ENCODE data around the gene NTRK1.
A peak's percentile ranks its signal among the peaks of the same experiment; 100 is the strongest.

Gene NTRK1

DNA sequence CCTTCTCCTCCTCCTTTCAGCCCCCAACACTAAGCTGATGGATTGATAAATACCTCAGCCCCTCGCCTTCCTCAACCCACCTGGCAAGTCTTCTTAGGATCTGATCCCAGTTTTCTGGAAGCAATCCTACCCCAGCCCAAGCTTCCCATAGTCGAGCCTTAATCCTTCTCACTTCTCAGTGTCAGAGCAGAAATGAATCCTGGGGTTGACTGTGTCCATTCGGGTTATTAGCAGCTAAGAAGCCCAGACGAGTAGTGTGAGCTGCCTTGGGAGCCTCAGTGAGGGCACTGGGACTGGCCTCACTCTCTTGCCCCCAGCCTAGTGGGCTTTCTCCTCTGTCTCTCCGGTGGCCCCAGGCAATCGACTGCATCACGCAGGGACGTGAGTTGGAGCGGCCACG lies 20.4 kb downstream of the NTRK1 start:
- no peak for DNase-seq (ENCODE audit: low read depth)

DNA sequence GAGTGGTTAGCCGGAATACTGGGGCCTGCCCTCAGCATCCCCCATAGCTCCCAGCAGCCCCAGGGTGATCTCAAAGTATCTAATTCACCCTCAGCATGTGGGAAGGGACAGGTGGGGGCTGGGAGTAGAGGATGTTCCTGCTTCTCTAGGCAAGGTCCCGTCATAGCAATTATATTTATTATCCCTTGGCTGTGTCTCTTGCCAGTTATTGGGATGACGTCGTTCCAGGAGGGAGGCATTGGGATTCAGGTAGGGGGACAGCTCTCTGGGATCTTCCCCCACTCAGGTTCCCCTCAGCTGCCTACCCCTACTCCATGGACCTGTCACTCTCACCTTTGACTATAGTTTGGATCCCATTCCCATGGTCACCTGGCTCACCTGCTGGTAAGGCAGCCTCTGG lies 21.0 kb downstream of the NTRK1 start:
- no peak for DNase-seq (ENCODE audit: low read depth)

DNA sequence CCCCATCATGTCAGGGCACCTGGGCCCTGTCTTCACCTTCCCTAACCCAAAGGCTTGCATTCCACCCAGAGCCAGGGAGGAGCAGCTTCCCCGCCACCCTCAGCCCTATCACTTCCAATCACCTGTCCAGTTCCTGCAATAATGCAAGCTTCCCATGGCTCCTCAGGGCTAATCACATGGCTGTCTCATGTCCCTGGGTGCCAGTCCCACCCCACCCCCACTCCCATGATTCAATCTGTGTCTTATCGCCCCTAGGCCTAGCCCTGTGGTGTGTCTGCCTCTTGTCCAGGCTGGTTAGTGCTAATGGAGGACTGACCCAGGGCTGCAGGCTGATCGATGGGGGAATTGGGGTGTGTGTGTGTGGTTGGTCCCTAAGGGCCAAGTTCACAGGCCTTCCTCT lies 21.9 kb downstream of the NTRK1 start:
- DNase-seq (ENCODE audit: low read depth) = no peak

DNA sequence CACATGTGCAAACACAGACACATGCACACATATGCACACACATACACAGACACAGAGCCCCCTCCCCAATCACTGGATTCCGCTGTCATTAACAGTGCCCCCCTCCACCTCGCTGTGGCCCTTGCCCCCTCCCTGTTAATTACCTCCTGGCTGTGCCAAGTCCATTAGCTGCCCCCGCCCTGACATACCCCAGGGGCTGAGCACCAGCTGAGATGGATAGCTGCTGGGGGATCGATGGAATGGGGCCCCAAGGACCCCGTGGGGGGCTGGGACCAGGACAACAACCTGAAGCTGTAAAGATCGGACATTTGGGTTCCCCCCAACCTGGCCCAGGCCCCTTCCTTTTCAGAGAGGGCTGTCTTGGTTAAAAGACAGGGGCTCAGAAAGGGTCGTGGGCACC lies 23.3 kb downstream of the NTRK1 start:
- no peak for DNase-seq (ENCODE audit: low read depth)

DNA sequence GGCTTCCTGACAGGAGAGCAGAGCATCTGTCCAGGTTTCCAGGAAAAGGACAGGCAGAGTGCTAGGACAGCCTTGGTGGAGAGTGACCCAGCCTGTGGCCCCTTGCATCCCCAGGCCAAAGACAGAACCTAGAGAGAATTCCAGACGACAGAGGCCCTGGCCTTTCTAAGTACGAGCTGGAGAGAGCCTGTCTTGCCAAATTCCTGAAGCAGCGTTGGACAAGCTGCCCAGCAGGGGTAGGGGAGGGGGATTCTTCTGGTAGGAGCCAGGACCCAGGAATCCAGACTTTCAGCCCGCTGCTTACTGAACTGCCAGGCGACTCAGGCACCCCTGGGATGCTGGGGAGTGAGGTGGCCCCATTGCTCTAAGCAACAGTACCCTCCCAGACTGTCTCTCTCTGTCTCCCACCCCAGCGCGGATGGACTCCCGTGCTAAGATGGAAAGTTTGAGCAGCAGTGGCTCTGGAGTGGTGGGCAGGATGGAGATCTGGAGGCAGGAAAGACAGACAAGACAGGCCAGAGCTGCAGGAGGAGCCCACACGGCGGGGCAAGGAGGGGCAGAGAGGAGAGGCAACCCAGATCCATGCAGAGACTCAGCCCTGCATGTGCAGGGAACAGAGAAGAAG lies 24.0 kb downstream of the NTRK1 start:
- DNase-seq (ENCODE audit: low read depth) = no peak

DNA sequence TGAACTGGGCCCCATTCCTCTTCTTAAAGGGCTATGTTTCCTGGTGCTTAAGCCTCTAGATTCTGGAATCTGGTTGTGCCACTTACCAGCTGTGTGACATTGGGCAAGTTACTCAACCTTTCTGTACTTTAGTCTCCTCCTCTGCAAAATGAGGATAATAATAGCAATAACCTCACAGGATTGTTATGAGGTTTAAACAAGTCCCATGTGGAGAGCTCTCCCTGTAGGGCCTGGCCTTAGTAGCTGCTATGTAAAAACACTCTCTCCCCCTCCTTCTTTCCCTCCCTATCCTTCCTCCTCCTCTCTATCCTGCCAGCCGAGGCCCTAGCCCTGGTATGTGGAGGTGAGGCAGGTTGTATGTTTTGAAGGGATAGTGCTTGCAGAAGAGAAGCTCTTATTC lies 24.6 kb downstream of the NTRK1 start:
- DNase-seq (ENCODE audit: low read depth) = no peak

DNA sequence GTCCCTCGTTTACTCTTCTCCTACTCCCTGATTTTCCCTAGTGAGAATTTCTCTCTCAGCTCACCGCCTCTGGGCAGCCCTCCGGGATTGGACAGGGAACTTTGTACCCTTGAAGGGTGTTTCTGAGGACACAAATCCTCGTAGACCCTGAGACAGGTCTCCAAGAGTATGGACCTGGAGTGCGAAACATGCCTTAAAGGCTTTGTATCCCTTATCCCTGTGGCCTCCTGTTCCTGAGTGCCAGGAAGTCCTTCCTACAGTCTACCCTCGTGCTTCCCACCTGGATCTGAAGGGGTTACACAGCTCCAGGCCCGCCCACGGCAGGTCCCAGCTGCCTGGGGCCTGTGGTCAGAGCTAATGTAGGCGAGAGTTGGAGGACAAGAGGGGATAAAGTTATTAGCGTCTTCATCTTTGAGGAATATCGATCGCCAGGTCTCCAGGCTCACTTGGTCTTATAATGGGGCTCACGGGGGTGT lies 25.3 kb downstream of the NTRK1 start:
- no peak for DNase-seq (ENCODE audit: low read depth)

DNA sequence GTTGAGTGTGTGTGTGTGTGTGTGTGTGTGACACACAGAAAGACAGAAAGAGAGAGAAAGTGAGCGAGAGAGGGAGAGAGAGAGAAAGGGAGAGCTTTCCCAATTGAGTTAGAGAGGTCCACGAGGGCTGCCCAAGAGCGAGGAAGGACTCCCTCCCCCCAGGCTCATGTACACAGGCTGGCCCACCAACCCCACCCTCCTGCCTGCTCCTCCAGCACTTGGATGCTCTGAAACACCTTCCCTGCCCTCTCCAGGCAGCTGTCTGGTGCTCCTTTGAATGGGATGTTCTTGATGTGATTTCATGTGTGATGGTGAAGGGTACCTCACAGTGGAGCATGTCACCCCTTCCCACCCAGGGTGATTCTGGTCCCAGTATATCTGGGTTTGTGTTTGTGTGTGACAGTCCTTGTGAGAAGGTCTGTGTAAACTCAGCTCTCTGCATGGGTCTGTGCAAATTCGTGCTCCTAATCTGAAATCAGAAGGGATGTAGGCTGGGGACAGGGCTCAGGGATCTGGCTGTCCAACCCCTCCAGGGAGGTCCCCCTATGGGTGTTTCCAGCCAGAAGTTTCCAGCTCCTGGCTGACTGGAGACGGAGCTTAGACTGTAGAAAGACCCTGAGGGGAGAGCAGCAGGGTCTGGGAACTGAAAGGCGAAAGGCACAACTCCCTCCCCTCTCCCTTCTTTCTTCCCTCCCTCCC lies 26.1 kb downstream of the NTRK1 start:
- DNase-seq (ENCODE audit: low read depth) = no peak

DNA sequence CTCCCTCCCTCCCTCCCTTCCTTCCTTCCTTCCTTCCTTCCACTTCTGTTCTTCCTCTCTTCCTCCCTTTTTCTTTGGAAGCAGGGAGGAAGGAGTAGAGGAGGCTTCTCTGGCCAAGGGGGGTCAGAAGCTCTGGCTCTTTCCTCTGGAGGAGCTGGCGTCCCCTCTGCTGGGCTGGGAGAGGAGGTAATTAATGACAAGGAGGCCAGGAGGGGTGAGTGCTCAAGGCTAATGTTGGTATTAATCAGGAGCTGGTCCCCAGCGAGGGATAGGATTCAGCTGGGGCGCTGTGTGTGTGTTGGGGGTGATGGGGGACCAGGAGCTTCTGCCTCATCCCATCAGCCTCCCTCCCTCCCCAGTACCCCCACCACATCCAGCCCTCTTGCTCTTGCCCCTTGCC lies 26.7 kb downstream of the NTRK1 start:
- DNase-seq (ENCODE audit: low read depth) = no peak

DNA sequence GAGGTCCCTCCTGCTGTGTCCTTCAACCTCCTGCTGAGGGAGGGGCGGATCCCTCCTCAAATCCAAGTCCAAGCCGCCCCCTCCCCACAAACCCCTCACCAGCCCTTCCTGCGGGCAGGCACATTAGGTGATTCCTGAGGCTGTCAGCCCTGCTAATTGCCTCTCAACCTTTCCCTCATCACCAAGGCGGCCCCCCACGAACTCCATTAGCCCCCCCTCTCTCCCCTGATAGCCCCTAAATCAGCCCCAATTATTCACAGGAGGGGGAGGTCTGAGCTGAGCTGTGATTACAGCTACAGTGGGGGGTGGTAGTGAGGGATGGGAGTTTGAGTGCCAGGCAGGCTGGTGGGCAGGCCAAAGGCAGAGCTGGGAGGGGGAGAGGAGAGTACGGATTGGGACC lies 27.1 kb downstream of the NTRK1 start:
- DNase-seq (ENCODE audit: low read depth) = no peak

DNA sequence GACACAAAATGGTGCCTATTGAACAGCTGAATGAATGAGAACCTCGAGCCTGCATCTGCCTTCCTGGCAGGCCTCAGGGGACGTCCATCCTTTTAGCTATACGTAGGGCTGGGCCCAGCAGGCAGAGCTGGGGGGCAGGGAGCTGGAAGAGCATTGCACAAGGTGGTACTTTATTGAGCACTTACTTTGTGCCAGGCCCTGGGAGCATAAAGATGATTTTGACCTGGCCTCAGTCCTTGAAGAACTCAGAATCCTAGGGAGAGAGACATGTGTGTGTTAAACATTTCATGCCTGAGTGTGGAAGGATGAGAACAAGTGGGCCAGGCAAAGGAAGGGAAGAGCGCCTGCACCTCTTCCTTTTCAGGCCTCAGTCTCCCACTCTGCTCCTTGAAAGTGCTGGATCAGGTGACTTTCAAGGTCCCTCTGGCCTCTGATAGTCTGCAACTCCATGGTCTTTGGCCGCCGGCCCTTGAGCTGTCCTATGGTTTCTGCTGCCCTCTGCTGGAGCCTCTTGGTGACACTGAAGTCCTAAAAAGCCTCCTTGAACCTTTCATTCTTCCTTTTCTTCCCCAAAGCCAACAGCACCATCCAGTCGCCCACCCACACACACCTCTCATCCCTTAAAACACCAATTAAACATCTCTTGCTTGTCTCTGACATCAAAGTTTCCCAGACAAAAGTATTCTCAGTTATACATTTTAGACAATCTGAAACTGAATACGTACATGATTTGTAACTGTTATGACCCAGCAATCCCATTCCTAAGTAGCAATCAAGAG lies 29.3 kb downstream of the NTRK1 start:
- DNase-seq (ENCODE audit: low read depth) = peak; percentile 36

DNA sequence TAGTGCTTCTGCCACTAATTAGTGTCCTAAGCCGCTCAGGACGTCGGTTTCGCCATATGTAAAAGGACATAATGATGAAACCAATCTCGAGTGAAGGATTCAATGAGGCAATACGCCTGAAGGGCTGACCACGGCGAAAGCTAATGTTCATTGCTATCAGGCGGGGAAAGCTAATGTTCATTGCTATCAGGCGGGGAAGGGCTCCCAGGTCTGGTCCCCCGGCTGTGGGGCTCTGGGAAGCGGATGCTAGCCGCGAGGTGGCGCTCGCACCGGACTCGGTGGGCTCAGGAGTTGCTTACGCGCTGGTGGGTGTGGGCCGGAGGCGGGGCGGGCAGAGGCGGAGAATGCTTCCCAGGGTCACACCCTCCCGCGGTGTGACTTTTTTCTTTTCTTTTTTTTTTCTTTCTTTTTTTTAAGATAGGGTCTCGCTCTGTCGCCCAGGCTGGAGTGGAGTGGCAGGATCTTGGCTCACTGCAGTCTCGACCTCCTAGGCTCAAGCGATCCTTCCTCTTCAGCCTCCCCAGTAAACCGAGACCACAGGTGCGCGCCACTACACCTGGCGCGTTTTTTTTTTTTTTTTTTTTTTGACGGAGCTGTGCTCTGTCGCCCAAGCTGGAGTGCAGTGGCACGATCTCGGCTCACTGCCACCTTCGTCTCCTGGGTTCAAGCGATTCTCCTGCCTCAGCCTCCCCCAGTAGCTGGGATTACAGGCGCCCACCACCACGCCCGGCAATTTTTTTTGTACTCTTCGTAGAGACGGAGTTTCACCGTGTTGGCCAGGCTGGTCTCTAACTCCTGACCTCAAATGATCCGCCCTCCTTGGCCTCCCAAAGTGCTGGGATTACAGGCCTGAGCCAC lies 31.8 kb downstream of the NTRK1 start:
- DNase-seq (ENCODE audit: low read depth) = peak; percentile 81

DNA sequence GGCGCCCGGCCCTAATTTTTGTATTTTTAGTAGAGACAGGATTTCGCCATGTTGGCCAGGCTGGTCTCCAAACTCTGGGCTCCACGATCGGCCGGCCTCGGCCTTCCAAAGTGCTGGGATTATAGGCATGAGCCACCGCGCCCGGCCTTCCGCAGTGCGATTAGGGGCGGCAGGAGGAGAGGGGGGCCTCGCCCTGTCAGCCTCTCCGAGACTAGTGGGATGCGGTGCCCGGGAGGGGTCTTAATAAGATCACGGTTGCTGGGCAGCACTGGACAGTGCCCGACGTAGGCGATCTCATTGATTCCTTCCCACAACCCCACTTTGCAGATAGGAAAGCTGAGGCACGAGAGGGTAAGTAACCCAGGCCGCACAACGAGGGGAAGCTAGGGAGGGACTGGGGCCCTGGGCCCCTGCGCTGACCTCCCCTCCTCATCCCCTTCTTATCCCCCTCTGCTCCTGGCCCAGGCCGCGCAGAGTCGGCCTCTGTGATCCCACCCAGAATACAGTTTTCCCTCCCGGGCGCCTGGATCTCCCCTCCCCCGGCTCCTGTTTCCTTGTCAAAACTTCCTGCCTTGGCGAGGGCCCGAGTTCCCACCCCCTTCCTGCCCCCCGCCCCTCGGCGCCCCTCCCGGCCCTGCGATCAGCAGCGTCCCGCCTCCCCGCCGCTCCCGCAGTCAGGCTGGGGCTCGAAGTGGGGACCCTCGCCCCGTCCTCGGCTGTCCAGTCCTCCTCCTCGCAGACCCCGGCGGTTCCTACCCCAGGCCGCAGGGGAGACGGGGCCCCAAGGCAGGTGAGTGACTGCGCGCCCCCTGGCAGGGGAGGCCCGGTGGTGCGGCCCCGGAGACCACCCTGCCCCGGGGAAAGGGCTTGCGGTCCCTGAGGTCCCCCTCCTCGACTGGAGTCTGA lies 32.6 kb downstream of the NTRK1 start, which contains the start of gene PEAR1:
PEAR1 (plus strand) TSS at position 671 of the 906 bp plus-strand sequence. CDS start 10,209 bp downstream, outside the sequence.
- DNase-seq (ENCODE audit: low read depth) = no peak

DNA sequence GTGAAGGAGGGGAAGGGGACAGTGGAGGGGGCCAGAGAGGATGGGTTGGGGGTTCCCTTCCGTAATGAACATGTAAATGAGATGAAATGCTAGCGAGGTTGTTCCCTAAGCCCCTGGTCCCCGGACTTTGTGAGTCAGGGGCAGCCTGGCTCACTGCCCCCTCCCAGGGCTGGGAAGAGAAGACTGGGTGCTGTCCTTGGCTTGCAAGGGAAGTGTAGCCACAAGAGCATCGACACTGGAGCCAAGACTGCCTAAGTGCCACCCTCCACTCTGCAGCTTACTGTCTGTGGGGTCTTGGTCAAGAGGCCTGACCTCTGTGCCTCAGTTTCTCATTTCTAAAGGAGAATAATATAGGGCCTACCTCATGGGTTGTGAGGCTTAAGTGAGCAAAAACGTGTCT lies 33.3 kb downstream of the NTRK1 start:
- DNase-seq (ENCODE audit: low read depth) = no peak

DNA sequence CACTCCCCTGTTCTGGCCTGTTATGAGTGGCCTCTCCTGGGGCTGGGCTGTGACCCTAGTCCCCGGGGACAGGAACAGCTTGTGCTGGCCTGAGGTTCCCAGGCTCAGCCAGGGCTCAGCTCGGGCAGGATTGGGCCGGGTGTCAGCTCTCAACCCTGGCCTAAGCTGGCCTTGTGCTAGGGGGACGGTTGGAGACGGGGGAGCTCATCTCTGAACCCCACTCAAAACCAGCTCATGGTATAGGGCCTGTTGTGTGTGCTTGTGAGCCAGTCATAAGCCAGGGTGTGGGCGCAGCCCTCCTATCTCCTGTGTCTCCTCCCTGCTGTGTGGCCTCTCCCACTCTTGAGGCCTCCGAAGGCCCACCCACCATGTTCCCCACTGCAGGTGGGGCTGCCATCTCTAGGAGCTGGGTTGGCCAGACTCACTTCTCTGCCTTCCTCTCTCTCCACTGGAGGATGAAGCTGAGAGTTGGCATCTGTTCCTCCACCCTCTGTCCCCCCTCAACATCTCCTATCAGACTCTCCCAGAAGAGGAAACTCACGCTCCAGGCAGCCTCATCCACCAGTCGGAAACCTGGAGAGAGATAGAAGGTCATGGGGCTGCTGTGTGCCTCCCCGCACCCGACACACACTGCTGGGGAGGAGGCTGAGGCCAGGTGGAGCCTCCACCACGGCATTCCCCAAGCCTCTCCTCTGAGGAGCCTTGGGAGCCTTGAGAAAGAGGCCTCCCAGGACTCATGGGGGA lies 34.2 kb downstream of the NTRK1 start:
- DNase-seq (ENCODE audit: low read depth) = no peak

DNA sequence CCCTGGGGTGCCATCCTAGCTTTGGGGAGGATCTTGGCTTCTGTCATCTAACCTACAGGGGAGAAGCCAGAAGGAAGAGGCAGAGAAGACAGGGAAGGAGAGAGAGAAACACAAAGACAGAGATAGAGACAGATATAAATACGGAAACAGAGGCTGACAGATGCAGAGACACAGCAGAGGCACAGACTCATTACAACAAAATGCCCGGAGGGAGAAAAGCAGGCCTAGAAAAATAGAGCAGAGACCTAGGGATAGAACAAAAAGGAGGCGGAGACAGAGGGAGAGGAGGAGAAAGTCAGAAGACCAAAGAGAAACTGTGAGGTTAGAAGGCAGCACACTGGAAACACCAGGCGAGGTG lies 34.8 kb downstream of the NTRK1 start:
- DNase-seq (ENCODE audit: low read depth) = no peak

DNA sequence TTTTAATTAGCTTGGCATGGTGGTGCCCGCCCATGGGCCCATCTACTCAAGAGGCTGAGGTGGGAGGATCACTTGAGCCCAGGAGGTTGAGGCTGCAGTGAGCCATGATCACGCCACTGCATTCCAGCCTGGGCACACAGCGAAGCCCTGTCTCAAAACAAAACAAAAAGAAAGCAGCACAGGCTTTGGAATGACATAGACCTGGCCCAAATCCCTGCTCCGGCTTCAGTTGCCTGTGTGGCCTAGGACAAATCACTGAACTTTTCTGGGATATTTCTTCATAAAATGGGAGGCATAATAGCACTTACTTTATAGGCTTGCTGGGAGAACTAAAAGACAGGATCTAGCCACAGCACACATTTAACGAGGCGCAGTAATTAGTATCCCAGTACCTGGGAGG lies 35.3 kb downstream of the NTRK1 start:
- no peak for DNase-seq (ENCODE audit: low read depth)

DNA sequence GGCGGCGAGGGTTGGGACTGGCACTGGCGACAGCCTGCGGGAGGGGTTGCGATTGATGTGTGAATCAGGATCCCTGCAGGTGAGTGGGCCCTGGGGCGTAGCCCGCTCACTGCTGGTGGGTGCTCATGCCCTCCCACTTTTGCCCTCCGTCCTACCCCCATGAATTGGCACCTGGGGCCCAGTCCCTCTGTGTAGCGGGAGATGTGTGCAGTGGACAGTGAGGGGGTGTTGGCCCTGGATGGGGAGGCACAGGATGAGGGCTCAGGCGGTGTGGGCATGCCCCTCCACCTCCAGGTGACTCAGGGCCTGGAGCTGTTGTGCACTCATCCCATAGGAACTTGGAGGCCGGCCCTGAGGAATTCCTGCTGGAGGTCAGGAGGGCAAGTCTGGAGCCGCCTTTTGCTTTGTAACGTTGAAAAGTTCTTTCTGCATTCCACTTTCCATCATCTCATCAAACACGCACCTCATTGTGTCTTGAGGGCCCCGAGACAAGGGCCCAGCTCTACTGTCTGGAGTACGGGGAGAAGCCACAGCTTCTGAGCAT lies 35.9 kb downstream of the NTRK1 start:
- no peak for DNase-seq (ENCODE audit: low read depth)

DNA sequence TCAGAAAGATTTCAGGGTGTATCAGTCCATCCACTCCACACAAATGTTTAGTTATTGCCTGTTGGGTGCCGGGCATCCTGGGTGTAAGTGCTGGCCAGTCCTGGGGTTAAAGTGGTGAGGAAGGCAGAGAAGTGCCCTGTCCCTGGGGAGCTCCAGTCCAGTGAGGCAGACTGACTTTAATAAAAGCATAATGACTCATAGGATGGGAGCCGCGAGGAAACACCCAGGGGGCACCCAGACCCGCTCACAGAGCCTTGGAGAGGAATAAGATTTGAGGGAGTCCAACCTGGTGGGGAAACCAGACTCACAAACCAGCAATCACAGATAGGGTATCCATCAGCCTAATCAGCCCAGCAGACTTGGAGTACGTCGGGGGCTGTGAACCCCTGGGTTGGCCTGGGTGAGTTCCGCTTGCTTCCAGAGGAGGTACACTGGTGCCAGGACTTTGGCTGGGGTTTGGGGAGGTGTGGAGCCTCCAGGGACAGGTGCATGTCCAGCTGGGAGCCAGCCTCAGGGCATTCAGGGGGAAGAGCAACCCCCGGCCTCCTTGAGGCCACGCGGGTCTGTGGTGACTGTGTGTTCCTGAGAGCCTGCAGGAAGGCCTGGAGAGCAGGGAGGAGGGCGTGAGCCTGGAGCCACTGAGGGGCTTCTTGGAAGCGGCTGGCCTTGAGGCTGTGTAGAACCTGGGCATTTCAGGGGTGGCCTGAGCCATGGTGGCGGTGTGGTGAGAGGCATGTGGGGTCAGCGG lies 36.6 kb downstream of the NTRK1 start:
- no peak for DNase-seq (ENCODE audit: low read depth)
